Measurements from ENCODE around the gene PSPH. TPM values are rescaled to one million over a fixed set of nuclear protein-coding genes. Genes with fewer than 3 reads are reported as not detected.
"Not testable (repeated sequence)": the region's sequence is repeated elsewhere in the genome, so short reads cannot be mapped to it uniquely, and the experiment has no call there.

The PSPH gene
- total RNA-seq, 1 experiment from 2014 or later = 103 TPM

DNA sequence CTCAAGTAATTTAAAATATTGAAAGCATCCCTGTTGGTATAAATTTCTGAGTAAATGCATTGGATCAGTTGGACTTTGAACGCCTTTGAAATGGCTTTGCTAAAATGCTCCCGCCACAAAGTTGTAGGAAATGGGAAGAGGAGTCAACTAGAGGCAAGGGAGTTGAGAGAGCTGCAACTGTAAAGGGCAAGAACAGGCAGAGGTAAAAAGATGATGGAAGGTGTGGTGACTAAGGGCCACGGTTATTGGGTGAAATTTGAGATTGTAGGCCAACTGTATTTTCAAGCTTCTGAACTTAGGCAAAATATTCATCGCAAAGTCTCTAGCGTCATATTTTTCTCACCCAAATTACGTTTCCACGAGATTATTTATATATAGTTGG is 12.2 kb upstream of the PSPH start:
- no peak for DNase-seq (ENCODE audit: low read depth)

DNA sequence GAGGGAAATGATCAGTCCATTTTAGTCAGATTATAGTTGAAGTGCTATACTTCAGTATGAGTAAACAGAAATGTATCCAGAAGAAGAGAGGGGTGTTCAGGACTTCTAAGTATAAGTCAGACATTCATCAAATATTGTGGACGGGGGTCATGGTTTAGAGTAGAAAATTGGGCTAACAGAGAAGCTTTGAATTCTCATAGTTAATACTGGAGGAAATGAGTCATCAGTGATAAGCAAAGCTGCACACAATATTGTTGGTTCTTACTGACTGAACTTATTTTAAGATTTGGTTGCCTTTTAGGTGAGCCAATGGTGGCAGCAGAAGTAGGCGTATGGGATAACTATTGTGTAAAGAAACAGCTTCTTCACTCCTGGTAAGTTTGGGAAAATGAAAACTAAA is 11.1 kb upstream of the PSPH start:
- DNase-seq (ENCODE audit: low read depth) = peak; percentile 76

DNA sequence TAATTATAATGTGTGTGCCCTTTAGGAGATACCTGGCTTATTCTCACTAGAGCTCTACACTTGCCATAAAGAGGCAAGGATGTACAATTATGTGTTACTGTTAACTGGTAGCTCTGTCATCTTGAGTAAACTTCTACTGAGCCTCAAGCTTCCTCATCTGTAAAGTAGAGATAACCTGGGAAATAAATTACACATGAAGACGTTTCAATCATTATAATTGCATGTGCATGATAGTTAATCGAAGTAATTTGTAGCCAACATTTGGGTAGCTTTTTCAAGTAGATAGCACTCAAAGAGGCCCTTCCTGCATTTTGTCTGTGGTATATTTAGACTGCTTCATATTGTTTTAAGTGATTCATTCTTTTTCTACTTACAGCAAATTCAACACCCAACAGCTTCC is 2.7 kb upstream of the PSPH start:
- DNase-seq (ENCODE audit: low read depth) = no peak

DNA sequence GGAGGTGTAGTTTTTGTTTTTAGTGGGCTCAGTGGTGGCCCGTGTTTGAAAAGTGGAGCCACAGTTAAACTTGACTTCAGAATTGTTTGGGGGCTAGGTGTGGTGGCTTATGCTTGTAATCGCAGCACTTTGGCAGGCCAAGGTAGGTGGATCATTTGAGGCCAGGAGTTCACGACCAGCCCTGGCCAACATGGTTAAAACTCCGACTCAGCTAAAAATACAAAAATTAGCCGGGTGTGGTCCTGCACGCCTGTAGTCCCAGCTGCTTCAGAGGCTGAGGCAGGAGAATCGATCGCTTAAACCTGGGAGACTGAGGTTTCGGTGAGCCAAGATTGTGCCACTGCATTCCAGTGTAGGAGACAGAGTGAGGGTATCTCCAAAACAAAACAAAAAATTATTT is 2.1 kb upstream of the PSPH start:
- DNase-seq (ENCODE audit: low read depth) = no peak

DNA sequence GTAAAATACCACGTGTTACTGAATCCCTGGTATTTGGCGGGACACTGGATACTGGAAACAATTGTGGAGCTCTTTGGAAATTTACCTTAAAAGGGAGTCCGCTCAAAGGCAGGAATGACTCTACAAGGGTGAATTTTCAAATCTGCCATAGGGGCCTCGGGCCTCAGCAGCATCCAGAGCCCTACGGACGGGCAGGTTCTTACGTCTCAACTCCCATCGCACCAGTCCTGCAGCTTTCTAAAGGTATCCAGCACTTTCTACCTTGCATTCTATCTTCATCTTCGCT is 248 bp downstream of the PSPH start:
- no peak for DNase-seq (ENCODE audit: low read depth)

DNA sequence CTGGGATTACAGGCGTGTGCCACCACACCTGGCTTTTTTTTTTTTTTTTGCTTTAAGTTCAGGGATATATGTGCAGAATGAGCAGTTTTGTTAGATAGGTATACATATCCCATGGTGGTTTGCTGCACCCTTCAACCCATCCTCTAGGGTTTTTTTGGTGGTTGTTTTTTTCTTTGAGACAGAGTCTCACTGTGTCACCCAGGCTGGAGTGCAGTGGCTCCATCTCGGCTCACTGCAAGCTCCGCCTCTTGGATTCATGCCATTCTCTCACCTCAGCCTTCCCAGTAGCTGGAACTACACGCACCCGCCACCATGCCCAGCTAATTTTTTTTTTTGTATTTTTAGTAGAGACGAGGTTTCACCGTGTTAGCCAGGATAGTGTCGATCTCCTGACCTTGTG is 2.5 kb downstream of the PSPH start:
- peak; percentile 10 for DNase-seq (ENCODE audit: low read depth)

DNA sequence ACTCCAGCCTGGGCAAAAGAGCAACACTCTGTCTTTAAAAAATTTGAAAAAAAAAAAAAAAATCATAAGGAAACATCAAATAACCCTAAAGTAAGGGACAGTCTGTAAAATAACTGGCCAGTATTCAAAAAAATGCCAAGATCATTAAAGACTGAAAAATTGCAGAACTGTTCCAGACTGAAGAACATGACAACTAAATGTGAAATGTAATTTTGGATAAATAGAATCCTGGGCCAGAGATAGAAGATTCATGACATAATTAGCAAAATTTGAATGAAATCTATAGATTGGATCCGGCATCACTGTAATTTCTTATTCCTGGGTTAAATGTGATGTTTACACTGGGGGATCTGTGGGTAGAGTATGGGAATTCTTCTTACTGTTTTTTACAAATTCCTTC is 3.0 kb downstream of the PSPH start:
- DNase-seq (ENCODE audit: low read depth) = no peak

DNA sequence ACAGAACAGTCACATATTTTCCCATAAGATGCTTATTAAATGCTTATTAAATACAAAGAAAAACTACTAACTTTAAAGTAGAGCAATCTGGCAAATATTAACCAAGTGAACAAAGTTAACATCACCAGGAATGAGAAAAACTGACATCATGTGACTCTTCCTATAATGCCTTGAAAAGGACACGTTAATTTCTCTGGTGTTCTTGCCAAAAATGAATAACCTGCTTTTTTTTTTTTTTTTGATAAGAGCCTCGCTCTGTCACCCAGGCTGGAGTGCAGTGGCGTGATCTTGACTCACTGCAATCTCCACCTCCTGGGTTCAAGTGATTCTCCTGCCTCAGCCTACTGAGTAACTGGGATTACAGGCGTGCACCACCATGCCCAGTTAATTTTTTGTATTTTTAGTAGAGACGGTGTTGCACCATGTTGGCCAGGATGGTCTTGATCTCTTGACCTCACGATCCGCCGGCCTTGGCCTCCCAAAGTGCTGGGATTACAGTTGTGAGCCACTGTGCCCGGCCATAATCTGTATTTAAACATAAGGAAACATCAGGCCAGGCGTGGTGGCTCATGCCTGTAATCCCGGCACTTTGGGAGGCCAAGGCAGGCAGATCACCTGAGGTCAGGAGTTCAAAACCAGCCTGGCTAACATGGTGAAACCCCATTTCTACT is 3.7 kb downstream of the PSPH start:
- peak; percentile 9 for DNase-seq (ENCODE audit: low read depth)

DNA sequence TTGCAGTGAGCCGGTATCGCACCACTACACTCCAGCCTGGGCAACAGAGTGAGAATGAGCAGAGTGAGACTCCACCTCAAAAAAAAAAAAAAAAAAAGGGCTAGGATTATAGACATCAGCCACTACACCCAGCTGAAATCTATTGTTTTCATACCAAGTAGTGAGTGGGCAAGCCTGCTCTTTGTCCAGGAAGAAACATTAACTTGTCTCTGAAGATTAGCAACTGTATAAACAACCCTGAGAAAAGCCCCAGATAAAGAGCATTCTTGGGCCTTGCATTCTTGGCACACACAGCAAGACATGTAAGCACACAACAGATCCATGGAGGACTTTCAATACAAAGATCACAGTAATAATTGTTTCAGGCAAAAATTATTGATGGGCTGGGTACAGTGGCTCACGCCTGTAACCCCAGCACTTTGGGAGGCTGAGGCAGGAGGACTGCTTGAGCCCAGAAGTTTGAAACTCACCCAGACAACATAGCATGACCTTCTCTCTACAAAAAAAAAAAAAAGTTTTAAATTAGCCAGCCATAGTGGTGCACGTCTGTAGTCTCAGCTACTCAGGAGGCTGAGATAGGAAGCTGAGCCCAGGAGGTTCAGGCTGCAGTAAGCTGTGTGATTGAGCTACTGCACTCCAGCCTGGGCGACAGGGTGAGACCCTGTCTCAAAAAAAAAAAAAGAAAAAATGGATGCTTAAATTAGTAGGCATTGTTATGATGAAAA is 4.4 kb downstream of the PSPH start:
- DNase-seq (ENCODE audit: low read depth) = peak; percentile 95

DNA sequence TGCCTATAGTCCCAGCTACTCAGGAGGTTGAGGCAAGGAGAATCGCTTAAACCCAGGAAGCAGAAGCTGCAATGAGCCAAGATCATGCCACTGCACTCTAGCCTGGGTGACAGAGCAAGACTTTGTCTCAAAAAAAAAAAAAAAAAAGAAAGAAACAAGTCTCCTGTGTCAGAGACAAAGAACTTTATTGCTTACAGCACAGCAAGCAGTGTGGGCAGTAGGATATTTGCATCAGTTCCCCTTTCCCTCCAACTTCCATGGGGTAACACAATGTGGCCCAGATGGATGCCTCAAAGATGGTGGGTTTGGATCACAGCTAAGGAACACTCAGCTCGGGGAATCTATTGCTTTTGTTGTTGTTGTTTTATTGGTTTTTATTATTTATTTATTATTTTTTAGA is 5.5 kb downstream of the PSPH start:
- DNase-seq (ENCODE audit: low read depth) = not testable (repeated sequence)

DNA sequence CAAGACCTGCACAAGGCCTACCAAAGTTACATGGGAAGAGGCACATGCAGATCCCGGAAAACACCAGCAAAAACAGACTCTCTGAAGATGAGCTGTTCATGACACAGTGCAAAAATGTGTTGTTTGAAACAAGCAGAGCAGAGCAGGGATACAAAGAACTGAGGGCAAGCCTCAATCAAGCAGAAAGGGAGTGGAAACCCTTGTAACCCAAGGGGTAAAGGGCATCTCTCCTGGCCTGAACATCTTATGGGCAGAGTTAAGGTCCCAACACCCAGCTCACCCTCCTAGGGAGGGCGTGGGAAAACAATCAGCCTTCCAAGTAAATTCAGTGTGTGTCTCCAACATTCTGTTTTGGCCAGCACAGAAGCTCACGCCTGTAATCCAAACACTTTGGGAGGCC is 10.5 kb downstream of the PSPH start:
- no peak for DNase-seq (ENCODE audit: low read depth)

DNA sequence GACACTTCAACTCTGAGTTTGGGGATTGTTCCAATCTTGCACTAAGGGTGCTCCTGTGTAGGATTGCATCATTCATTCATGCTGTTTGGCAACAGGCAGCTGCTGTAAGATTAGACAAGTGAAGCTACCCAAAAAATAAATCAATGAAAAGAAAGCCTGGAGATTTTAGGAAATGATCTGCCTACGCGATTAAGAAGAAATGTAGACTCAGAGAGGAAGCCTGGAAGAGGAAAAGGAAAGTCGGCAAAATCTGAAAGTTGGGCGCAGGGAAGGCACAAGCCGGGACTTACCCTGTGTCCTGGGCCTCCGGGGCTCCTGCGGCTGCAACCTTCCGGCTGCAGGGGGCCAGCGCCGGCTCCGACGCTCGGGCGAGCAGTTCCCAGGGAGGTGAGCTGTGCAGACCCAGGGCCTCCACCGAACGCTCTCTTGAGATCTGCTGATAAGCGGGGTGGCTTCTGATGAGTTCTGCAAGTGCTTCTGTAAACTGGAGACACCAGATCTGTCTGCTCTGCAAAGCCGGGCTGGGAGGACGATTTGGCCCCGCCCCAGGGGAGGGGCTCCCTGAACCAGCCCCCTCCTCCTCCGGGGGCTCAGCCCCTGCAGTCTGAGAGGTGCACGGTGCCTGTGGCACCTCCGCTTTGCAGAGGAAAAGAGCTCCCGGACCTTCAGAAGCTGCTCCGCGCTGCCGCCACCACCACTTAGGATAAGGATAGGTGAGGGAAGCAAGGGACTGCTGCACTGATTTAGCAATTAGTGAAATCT is 17.4 kb downstream of the PSPH start:
- DNase-seq (ENCODE audit: low read depth) = peak; percentile 62

DNA sequence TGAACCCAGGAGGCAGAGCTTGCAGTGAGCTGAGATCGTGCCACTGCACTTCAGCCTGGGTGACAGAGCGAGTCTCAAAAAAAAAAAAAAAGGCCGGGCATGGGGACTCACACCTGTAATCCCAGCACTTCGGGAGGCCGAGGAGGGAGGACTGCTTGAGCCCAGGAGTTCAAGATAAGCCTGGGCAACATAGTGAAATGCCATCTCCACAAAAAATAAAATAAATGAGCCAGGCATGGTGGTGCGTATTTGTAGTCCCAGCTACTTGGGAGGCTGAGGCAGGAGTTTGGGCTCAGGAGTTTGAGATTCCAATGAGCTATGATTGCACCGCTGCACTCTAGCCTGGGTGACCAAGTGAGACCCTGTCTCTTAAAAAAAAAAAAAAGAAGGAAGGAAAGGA is 18.7 kb downstream of the PSPH start:
- DNase-seq (ENCODE audit: low read depth) = not testable (repeated sequence)

DNA sequence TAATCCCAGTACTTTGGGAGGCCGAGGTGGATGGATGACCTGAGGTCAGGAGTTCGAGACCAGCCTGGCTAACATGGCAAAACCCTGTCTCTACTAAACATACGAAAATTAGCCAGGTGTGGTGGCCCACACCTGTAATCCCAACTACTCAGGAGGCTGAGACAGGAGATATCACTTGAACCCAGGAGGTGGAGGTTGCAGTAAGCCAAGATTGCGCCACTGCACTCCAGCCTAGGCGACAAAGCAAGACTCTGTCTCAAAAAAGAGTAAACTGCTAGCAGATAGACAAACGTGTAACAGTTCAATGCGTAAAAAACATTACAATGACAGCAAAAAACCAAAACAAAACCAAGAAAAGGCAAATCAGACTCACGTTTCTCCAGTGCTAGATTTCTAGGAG is 19.7 kb downstream of the PSPH start:
- DNase-seq (ENCODE audit: low read depth) = not testable (repeated sequence)

DNA sequence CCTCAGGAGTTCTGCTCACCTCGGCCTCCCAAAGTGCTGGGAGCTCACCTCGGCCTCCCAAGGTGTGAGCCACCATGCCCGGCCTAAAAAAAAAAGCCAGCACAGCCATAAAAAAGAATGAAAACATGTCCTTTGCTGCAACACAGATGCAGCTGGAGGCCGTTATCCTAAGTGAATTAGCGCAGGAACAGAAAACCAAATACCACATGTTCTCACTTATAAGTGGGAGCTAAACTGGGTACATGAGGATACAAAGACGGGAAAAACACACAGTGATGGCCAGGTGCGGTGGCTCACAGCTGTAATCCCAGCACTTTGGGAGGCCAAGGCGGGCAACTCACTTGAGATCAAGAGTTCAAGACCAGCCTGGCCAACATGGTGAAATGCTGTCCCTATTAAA is 20.9 kb downstream of the PSPH start:
- DNase-seq (ENCODE audit: low read depth) = no peak

DNA sequence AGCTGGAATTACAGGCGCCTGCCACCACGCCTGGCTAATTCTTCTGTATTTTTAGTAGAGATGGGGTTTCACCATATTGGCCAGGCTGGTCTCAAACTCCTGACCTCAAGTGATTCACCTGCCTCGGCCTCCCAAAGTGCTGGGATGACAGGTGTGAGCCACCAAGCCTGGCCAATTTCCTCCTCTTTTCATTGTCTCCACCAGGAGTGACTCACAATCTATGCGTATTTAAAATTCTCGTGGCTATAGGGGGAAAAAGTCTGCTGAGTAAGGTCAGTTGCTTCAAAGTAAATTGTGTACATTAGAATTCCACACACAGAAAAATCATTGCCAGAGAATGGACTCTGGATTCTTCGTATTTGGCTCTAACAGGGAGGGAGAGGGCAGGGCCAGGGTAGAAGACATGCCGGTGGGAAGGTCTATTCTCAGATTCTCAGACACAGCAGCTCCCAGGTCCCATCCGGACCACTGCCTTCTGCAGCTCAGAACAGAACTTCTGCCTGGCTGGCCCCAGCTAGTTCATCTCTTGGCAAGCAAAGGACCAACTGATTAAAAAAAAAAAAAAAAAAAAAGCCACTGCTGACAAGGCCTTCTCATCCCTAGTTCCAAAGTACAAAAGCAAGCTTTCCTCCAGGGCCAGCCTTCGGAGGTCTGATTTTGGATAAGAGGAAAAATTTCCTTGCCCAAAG is 22.2 kb downstream of the PSPH start:
- DNase-seq (ENCODE audit: low read depth) = peak; percentile 29

DNA sequence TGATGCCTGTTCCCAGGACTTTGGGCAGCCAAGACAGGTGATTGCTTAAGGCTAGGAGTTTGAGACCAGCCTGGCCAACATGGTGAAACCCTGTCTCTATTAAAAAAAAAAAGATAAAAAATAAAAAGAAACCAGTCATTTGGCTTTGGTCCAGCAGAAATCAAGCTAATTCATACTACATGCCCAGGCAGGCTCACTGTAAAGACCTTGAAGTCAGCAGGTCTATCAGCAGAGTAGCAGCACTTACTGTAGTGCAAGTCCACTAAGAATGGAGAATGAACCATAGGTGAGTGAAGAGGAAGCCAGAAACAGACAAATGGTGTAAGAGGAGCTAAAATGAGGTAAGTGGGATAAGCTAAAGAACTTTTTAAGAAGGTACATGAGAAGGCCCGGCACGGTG is 24.7 kb downstream of the PSPH start:
- no peak for DNase-seq (ENCODE audit: low read depth)

DNA sequence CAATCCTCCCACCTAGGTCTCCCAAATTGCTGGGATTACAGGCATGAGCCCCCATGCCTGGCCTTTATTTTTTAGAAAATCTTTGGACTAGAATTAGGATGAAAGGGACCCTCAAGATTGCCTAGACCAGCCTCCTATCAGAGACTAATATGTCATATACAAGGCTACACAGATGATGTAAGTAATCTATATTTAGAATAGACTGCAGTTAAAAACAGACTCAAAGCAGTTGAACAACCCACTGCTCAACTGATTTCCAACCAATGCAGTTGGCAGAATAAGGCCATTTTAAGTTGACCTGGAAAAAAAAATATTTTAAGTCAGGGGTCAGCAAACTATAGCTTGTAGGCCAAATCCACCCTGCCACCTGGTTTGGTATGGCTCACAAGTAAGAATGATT is 27.7 kb downstream of the PSPH start:
- DNase-seq (ENCODE audit: low read depth) = no peak

DNA sequence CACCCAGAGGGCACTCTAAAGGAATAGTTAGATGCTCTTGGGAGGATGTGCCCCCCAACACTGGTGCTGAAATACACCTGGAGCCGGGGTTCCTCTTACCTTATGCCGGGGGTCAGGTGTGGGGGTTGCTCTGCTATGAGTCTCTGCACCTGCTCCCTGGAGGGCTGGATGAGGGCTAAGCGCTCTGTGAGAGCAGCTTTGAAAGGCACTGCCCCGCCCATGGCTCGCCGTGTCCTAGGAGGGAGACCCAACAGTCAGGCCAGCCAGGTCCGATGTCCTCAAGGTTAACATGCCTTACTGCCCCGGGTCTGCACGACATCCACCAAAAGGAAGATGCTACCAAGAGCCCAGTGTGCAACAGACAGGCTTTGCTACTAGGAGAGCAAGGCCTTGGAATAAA is 31.7 kb downstream of the PSPH start:
- DNase-seq (ENCODE audit: low read depth) = no peak

DNA sequence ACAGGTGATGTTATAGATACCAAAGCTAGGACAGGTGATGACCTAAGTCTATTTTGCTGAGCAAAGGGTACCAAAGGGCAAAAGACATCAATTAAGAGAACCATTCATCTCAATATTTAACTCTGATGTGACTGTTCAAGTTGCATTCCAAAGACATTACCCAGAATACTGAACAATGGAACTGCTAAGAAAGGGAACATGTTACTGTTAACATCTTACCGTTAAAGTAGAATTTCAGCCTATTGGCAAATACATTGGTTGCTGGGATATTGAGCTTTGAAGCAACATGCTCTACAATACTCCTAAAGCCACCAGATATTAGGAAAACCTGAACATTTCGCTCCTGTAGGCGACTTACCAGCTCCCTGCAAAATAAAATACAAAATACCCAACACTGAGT is 34.2 kb downstream of the PSPH start:
- DNase-seq (ENCODE audit: low read depth) = not testable (repeated sequence)

DNA sequence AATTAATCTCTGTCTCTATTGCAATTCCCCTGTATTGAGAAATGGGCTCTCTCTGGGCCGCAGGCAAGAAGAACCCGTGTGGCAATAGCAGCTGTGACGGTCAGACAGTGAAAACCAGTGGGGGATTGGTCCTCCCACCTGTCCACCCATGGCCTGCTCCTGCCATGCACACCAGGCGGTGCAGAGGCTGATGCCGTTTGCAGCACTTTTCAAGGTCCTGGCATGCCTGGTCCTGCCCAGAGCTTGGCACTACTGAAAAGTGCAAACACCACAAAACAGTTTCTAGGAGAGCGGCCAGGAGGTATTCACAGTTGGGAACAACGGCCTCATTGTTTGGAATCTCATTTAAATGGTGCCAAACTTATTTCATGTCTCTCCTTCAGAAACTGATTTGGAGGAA is 41.5 kb downstream of the PSPH start:
- DNase-seq (ENCODE audit: low read depth) = no peak

DNA sequence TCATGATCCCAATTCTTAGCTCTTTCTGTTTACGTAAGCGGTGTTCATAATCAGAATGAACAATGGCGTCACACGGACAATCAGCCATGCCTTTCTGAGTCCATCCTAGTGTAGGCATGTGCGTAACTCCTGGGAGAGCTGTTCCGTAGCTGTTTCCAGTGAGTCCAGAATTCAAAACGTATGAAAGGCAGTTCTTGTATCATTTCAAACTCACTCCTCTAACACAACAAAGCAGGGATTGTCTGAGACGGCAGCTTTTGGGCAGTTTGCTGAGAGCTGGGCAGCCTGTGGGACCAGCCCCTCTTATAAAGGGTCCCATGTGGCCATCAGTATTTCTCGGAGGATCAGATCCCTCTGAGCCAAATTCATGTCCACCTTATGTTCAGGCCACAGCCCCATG is 43.4 kb downstream of the PSPH start:
- no peak for DNase-seq (ENCODE audit: low read depth)

All from LHCN-M2 (cell line).